CD4-positive, alpha-beta T cell treated with Interleukin-6 at 100 ng/mL for 8 hours (primary cell): Measurements from ENCODE around the gene MBNL3.
A peak's percentile ranks its signal among the peaks of the same experiment; 100 is the strongest.
"Not testable (repeated sequence)": the region's sequence is repeated elsewhere in the genome, so short reads cannot be mapped to it uniquely, and the experiment has no call there.

Source experiments
- DNase-seq: peaks from one replicate; pipeline ENCODE4 v3.0.0-alpha.2; 2020; ENCODE audit warnings: mixed read lengths, low spot score

The MBNL3 gene

DNA sequence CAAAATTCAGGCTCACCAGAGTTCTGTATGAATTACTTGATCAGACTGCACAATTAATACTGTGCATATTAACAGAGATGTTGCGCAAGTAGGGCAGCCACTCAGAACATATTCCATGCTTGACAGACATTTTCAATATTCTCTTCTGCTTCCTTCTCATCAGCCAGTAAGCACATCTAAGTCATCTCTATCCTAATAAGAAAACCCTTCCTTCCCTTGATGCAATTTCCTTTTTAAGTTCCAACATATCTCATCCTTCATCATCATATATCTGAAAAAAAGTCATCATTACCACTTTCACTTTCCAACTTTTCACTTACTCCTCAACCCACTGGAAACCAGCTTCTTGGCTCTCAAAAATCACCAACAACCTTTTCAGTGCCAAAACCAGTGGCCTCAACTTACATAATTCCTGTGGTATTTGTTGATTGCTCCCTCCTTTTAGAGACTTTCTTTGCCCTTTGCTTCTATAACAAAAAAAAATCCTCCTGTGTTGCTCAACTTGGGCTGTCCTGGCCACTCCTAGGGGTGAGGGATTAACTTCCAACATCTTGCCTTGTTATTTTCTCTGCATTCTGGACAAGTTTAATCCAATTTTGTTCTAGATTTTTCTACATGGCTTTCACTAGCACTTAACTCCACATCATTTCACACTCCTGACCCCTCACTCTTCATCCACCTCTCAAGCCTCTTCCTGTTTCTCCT is 14.1 kb downstream of the MBNL3 start:
- DNase-seq: no peak

DNA sequence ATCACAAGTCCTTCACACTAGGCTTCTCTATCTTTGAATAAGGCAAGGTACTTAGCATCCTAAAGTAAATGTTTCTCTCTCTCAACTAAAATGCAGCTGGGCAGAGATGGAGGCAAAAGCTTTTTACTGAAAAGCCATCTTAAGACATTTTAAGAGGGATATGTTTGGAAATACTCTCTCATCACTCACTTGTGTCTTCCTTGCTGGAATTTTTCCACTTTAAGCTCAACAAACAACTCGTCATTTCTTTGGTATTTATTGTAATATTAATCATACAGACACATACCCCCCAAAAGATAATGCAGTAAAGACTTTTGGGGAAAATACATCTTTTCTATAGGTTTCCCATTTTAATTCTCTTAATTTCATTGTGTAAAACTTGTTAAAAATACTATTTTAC is 16.4 kb downstream of the MBNL3 start:
- no peak for DNase-seq

DNA sequence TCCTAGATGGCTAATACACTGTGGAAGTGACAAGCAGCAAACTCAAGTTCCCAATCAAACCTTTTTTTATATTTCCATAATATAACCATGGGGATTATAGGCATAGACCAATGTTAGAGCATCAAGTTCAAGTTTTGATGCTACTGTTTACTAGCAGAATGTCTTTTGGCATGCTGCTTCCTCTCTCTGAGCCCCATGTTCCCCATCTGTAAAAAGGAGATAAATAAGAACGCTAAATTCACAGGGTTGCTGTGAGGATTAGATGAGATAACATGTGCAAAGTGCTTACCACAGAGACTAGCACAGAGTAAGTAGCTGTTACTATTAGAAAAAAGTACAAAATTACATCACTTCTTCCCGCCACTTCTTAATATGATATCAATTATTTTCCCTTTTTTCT is 18.0 kb downstream of the MBNL3 start:
- DNase-seq: no peak

DNA sequence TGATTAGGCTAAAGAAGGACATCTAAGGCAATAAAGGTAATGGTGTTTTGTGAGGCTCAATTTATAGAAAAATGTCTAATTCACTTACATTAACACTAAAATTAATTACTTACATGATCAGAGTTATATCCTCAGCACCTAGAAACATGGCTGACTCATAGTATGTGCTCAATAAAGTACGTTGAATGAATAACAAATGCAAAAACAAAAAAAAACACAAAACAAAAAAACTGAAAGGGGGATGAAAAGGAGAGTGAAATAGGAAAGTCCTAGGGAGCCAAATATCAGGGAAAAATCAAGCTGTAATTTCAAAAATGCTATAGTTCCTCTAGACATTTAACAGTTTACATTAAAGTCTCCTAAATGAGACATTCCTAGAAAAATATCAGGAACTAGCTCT is 18.7 kb downstream of the MBNL3 start:
- DNase-seq: no peak

DNA sequence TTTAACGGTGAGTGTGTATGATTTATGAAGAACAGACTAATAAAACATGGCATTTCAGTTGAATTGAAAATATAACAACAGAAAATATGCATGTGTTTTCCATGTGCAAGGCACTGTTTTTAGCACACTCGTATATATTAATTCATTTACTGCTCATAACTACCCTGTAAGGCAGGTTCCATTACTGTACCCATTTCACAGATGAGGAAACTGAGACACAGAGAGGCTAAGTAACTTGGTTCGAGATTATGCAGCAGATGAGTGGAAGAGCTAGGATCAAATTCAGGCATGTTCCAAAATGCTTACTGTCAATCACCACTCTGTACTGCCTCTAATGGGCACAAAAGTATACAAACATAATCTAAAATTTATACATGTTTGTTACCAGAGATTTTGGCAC is 20.4 kb downstream of the MBNL3 start:
- DNase-seq: no peak

DNA sequence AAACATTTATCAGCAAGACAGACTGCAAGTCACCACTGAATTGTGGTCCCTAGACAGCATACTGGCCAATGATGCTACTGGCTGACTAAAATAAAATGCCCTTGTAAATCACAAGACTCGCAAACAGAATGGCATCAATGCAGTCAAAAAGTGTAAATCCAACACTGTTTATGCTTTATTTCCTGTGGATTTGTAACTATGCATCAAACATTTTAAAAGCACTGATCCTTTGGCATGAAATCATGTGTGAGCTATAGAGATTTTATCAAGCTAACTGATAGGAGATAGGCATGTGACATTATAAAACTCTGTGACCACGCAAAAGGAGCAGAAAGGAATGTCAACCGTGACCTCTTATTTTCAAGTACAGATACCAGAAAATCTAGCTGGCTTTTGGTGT is 20.8 kb downstream of the MBNL3 start:
- DNase-seq: no peak

DNA sequence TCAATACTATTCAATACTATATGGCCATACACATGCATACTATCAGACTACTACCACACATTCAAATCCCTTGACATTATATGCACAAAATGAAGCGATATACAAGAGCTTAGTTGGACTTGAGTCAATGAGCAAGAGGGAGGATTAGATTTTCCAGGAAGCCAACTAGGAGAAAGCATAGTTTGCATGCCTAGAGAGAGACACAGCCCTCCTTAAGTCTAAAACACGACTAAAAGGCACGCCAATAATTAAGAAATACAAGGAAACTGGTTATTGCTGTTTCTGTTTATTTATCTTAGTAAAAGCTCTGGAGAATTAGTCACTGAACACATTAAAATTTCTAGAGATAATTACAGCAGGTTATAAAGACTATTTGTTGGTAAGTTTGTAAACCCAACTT is 21.8 kb downstream of the MBNL3 start:
- DNase-seq: no peak

DNA sequence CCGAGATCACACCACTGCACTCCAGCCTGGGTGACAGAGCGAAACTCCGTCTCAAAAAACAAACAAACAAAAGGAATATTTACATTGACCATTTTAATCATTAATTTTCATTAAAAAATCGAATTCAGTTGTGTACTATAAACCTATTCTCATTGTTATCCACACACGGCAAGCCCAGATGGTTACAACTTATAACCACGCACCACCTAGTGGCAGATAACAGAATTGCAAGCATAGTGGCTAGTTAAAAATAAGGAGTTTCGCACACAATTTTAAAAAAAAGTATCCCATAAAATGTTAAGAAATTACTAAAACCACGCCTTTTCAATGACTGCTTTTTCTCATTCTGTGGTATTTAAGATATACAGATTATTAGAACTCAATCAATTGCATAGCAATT is 25.4 kb downstream of the MBNL3 start:
- peak; percentile 2 for DNase-seq

DNA sequence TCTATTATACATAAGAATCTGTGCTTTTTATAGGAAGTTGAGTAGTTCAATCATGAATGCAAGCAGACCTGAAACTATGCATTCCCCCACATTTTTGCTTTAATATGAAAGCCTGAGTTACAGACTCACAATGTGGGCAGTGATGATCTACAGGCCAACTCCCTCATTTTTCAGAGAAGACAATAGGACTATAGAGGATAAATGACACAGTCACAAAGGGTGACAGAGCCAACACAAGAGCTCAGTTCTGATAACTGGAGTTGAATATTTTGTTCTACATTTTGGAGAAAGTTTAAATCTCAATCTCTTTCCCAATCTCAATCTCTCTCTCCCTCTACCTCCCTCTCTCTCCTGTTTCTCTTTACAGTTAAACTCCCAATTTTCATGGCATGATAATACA is 27.0 kb downstream of the MBNL3 start:
- DNase-seq: no peak

DNA sequence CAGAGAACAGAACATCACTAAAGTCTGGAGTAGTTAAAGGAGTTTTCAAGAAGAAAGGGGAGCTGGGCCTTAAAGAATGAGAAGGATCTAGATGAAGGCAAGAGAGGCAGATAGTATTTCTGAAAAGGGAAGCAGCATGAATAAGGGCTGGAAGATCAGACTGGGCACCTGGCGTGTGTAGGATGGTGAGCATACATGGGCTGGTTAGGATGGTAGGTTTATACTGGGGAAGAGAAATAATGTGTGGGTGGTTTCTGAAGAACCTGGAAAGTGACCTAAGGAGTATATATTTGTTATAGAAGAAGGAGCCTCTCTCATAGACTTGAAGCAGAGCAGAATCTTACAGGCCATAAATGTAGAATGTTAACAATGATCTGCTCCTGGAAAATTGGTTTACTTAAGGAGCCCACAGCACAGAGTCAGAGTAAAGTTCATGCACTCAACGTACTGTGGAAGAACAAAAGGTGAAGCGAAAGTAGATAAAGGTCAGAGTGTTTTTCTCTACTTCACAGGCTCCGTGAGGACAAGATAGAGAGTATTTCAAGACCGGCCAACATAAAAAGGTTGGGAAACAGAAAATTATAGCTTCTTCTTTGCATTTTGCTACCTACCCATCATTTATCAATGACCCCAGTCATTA is 35.8 kb downstream of the MBNL3 start:
- DNase-seq: no peak

DNA sequence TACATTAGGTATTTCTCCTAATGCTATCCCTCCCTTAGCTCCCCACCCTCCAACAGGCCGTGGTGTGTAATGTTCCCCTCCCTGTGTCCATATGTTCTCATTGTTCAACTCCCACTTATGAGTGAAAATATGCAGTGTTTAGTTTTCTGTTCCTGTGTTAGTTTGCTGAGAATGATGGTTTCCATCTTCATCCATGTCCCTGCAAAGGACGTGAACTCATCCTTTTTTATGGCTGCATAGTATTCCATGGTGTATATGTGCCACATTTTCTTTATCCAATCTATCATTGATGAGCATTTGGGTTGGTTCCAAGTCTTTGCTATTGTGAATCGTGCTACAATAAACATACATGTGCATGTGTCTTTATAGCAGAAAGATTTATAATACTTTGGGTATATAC is 42.9 kb downstream of the MBNL3 start:
- not testable (repeated sequence) for DNase-seq

DNA sequence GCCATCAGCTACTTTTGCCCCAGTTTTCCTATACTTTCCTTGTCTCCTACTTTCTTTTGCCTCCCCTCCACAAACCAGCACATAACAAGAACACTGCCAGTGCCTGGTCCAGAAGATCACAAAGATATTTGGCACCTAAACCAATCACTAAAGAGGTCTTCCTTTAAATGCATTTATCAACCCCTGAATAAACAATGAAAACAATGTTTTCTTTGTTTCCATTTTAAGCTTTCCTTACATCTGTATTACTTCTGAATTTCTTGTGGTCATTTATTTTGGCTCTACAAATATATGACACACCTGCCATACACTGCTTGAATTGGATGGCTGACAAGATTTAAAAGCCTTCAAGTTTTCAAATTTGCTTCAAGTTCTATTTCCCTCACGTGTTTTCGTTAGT is 43.9 kb downstream of the MBNL3 start:
- no peak for DNase-seq

DNA sequence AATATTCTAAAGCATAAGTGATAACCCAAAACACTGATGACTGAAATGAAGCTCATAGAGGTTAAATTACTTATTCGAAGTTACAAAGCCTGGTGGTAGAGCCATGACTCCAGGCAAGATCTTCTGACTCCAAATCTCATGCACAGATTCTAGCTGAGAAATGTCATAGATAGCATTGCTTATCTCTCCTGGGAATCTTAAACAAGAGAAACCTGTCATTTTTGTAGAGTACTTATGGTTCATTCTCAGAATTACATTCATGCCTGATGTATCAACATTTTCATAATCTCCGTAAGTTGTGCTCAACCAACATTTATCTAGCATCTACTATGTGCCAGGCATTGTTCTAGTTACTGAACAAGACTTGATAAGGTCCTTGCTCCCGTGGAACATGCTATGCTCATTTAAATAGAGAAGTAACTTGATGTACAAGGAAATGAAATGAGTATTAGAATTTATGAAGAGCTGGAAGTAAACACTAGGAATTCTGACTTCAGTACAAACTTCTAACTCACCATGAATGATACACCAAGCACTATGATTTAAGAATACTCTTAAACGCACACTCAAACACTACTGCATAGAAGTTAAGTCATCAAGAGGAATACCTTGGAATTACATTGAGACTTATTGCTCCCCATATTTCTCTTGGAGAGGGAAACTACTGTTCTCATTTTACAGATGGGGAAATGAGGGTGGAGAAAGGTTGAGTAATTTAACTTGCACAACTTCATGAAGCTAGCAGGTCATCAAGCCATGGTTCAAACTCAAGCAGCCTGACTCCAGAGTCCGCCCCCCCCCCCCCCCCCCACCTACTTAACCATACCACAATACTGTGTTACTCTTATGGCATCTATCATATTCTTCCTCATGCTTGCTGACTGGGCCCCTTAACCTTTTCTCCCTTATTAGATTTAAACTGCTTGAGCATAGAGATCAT is 45.4 kb downstream of the MBNL3 start:
- DNase-seq: no peak

DNA sequence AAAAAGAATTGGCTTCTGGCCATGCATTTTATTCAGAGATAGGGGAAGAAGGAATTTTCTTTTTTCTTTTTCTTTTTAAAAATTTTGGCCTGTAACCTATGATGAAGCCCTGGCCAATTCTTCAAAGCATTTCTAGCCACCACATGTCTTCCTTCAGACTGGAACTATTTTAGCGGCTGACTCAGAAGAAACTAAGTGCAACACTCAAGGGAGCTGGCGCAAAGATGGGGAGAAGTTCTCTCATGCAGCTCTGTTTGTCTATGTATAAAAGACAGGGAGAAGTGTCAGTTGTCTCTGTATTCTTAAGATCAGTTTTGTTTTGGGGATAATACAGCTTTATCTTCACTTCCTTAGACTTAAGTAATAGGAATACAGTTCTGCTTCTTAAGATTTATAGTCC is 46.1 kb downstream of the MBNL3 start:
- DNase-seq: no peak

DNA sequence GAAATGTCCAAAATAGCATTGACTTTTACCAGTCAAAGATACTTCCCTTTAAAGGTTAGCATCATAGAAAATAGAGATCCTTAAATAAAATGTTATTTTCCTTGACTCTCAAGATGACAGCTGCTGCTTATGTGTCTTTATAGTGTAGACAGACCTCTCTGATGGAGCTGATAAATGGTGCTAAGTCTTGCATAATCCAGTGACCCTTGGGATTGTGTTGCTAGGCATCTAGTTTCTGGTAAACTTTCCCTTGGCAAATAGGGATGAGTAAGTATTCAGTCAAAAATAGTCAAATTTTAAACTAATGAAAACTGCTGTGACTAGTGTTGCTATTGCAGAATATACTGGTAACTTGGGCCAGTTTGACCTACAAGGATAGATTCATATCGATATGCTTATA is 53.6 kb downstream of the MBNL3 start:
- DNase-seq: no peak

DNA sequence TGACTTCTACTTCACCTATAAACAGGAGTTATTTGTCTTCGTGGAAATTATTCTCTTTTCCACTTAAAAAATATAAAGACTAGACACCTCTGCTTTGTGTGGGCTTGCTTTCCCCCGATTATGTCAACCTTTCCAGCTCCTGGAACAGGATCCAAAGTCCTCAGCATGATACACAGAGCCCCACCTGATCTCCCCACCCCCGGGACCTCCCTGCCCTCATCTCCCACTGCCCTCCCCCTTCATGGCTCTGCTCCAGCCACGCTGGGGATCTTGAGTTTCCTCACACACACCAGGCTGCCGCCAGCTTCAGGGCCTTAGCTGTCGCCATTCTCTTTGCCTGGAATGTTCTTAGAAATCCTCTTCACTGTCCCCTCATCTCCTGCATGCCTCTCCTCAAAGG is 55.3 kb downstream of the MBNL3 start:
- DNase-seq: no peak

DNA sequence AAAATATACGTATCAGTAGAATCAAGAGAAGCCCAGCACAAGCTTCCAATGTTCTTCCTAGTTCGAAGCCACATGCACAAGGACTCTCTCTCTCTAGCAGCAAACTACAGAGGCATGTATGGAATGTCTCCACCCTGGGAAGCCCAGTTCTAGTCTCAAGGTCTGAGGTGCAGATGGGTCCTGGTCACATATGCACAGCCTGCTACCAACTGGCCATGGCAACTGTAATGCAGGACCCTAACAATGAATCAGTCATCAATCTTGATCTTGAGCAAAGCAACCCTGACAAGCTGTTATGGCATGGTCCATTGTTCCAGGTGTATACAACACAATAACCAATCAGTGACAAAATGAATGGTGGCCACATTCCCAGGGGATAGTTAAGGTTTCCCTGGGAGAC is 55.8 kb downstream of the MBNL3 start:
- no peak for DNase-seq

DNA sequence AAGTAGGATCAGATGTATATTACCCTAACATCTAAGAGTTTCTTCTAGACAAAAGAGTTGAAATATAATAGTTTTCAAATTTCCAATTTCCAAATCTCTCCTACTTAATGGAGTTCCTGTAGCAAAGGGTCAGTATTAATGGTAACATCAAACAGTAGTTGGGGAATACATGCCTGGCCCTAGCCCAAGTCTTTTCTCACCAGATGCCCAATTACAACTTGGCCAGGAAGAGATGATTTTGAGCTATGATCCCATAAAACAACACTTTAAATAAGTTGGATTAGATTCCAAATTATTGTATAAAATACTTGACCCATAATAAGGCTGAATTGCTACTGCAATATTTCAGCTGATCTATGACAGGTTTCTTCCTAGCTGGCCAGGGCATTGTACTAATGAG is 59.9 kb downstream of the MBNL3 start:
- no peak for DNase-seq

DNA sequence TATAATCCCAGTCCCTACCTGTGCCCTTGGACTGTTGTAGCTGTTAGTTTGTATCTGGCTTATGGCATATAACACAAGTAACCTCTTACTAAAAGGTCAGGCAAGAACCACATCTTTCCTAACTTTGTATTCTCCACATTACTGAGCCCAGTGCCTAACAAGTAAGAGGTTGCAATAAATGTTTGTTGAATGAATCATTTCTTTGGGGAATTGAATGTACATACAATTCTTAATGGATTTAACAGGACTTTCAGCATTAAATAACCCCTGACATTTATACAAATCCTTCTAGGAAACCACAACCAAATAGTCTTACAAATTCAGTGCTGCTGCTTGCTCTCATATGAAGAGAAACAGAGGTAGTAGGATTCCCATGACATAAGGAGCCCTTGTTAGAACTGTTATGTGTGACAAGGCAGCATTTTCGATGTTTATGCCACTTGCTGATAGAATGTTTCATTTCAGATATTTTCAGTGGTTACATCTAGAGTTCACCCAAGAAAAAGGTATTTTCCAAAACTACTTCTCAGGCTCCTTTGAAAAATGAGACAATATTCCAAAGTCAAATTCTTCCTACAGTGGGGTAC is 62.0 kb downstream of the MBNL3 start:
- DNase-seq: no peak

DNA sequence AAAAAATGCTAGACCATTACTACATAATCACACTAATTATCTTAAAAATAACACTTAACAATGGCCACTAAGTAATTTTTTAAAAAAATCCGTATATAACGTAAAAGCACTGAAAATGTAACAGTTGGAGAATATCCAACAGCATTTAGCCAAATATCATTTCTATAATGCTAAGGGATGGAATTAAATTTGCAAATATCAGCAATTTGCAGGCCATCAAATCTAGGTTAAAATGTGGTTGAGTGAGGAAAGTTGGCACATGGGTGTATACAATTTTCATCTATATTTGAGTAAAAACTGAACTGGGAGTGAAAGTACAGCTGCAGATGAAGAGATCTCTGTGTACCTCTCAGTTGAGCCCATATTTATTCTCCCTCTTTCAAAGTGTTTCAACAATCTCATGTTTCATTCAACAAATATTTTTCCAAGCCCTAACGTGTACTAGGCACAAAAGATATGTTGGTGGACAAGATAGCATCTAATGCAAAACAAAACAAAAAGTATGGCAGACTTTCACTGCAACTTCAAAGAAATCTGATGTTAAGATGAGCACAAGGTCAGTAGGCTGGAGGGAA is 63.0 kb downstream of the MBNL3 start:
- DNase-seq: no peak

DNA sequence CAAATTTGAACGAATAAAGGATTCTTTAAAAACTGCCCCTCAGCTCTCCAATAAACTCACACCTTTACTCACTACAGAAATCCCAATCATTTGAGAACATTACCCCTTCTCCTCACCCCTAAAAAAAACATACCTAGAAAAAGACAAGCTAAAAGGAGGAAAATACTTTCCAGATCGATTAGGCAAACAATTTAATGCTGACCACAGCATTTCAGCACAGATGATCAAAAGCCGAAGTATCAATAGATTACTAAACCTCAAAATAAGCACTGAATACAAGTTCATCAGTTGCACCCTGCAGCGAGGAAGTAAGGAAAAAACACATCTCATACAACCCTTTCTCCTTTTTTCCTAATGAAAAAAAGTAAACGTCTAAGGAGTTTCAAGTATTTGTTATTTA is 65.5 kb downstream of the MBNL3 start:
- DNase-seq: no peak

DNA sequence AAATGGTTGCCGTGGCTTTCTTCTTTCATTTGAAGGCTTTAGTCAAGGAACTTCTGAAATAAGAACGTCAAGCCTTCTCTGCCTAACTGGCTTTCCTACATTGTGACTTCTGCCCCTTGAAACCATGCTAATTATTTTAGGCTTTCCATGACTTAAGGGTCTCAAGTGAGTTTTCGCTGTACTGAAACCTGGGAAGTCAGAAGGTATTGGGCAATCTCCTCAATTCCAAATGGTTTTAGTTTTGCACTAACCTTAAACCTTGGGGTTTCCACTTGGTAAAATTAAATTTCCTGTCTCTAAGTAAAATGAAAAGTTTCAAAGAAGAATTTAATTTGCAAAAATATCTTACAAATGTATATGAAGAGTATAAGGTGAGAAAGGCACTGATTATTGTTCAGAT is 73.8 kb downstream of the MBNL3 start:
- no peak for DNase-seq
